ENCODE data around the gene TENM4. TPM values are rescaled to one million over a fixed set of nuclear protein-coding genes. Genes with fewer than 3 reads are reported as not detected.

Gene TENM4
- polyA plus RNA-seq, 10 donors, result 6.1 to 11.6 (median 8.4) TPM

DNA sequence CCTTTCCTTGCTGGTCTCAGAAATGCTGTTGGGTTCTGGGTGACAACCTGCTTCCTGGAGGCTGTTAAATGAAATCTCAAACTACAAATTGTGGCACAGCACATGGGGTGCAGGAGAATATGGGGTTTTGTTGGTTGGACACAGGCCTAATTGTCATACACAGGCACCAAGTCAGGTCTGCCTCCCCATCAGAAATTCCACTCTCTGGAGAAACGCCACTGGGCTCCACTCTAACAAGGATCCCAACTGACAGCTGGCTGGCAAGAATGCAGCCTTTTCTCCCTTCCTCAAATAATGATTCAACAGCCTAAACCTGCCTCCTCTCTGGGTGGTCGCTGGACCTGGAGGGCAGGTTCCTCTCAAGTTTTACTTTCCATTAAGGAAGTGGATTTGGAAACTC is 688.3 kb downstream of the TENM4 start:
- DNase-seq, result no peak

DNA sequence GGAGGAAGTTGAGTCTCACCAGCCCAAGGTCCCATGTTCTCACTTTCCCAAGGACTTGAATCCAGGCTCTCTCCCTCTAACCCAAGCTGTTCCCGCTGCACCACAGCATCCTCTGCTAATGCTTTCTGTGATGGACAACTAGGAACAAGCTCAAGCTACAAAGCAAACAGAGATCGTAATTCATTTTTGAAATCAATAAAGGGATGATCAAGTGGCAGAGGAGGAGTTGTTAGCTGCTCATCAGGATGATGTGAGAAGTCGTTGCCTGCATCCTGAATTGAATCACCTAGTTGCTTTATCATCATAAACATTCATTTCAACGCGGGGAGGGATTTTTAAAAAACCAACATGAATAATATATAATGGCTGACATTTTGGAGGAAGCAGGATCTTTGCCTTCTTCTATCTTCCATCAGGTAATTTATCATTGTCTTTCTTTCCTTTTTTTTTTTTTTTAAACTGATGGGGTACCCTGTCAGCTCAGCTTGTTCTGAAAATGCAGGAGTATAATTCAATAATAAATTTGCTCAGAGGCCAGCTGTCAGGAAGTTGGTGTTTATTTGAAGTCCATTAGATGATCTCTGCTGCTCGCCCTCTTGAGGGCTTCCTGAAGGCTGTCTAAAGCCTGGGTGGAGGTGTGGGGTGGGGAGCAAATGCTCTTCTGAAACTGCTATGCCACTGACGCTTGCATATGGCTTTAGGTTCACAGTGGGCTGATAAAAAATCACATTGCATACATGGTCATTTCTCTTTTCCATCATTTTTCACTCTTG is 691.7 kb downstream of the TENM4 start:
- no peak for DNase-seq

DNA sequence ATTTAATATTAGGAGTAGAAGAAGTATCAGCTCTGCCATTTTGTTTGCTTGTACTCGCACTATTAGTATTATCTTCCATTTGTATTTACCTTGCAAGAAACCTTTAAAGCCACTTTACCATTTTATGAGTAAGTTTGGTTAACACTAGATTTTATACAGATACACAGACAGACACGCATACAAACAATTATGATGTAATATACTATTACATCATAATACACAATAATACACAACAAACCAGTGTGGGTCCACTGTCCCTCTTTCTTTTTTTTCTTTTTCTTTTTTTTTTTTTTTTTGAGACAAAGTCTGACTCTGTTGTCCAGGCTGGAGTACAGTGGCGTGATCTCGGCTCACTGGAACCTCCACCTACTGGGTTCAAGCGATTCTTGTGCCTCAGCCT is 695.9 kb downstream of the TENM4 start:
- DNase-seq, result no peak

DNA sequence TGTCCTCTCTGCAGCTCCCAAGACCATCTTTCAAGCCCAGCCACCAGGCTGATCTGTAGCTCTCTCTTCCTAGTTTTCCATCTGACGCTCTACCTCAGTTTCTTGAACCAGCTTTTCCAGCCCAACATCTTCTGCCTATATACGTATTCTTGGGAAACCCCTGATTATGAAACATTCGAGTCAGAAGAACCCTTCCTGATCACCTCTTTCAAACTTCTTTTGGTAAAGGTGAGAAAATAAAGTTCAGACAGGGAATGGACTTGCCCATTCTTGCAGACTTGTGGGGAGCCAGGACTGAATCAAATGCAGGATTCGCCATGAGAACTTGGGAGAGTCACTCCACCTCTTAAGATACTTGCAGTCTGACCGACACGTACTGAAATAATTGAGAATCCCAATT is 696.6 kb downstream of the TENM4 start:
- no peak for DNase-seq

DNA sequence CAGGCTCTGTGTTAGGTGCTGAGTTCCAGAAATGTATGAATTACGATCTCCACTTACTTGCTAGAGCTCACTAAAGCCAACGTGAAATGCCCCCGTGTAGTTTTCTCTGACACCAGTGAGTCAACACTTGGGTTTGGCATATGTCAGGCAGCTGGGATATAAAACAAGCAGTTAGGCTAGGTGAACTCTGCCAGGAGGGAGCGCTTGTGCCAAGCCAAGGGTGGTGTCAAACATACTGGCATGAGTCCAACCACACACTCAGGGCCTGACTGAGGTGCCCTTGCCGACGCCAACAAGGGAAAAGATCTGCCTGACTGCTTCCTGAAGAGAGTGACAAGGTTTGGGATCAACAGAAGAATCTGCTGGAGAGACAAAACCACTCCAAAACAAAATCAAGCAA is 698.4 kb downstream of the TENM4 start:
- peak in 2 of 3 donors; percentile 29 to 30 for DNase-seq

DNA sequence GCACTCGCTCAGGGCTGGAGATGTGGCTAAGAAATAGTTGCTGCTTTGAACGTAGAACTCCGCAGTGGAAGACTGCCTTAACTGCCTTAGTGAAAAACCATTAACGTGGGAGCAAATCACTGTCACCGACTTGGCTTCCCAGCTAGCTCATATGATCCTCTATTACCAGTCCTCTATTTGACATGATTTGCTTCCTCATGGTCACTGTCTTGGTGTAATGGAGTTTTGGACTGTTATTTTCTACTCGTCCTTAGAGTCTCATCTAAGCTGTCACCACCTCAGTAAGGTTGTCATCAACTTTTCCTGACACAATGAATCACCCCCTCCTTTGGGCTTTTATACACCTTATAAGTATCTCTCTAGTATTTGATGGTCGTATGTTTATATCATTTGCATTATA is 699.1 kb downstream of the TENM4 start:
- peak in 2 of 3 donors; percentile 32 to 70 for DNase-seq

DNA sequence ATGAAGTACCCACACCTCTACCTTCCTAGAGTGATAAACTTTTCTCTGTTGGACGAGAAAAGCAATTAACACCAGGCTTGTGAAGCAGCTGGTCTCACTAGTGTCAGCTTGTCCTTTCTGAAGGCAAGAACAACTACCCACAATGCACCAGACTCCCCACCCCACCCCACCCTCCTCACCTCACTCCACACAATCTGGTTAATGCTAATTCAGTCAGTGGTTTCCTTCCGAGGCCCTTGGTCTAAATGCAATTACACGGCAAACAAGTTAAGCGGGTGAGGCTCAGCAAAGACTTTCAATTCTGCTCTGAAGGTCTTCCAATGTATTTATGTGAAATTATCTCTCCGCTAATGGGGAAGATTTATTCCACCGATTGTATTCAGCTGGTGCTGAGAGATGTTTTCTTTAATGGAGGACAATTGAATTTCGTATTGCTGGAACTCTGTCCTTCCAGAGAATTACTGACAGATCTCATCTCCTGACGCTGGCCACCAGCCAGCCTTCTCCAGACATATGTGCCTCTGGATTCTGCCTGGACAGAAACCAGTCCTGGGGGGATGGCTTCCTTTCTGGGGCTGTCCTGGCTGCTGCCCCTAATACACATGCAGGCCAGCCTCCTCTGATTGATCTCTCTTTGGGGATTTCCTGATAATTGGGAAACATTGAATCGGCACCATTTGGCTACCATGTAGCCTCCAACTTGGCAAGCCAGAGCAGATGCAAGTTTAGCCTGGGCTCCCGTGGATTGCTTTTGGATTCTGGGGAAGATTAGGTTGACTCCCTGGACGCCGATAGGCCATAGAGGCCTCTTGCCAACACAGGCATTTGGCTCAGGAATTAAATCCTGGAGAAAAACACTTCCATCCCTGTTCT is 700.4 kb downstream of the TENM4 start:
- peak in 2 of 3 donors; percentile 50 to 81 for DNase-seq

DNA sequence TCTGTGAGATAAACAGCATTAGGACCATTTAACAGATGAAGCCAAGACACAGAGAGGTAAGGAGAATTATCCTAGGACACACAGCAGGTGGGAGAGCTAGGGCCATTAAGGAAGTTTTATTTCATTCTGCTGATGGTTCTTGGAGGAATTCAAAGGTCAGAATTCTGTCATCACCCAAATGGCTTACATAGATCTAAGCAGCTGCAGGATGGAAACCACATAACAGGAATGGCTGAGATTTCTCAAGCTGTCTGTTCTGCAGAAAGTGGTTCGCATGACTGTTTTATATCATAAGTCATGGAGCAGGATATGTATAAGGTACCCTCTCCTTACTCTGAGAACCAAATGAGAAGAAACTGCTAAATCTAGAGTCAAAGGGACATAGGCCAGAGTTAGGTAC is 702.9 kb downstream of the TENM4 start:
- no peak for DNase-seq

DNA sequence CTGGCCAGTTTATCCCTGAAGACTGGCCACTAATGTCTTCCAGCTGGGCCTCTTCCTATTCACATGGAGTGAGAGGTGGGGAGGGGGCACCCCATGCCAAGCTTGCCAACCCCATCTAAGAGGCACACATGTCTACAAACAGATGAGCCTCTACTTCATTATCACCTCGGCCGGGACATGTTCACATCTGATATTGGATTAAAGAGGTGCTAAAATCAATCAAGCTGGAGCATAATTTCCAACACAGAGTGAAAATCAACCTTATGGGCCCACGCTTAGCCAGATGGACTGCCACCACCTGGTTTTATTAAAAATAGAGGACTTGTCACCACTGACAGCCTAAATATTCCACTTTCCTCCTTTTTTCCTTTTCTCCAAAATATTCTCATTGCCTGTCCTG is 703.5 kb downstream of the TENM4 start:
- no peak for DNase-seq

DNA sequence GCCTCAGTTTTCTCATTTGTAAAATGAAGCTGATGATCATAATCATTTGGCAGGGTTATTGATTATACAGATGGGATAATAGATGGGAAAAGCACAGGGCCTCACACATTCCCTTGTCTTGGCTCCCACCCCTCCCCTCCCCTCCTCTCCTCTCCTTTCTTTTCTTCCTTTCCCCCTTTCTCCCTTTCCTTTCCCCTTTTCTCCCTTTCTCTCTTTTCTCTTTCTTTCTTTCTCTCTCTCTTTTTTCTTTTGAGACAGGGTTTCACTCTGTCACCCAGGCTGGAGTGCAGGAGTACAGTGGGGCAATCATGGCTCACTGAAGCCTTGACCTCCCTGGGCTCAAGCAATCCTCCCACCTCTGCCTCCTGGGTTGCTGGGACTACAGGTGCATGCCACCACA is 705.1 kb downstream of the TENM4 start:
- DNase-seq, result no peak

DNA sequence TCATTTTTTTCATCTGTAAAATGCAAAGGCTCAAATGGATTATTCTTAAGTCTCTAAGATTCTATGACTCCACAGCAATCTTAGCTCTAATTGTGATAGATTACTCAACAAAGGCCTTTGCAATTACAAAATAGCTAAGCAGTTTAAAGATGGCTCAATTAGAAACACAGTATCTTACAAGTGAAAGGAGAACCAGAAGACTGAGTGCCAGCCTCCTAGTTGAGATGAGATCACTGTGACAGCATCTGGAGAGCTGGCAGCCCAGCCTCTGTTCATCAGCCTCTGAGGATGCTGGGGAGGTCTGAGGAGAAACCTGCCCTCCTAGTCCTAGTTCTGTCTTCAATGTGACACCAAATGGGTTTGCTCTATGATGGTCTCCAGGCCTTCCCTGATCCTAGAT is 707.8 kb downstream of the TENM4 start:
- no peak for DNase-seq

DNA sequence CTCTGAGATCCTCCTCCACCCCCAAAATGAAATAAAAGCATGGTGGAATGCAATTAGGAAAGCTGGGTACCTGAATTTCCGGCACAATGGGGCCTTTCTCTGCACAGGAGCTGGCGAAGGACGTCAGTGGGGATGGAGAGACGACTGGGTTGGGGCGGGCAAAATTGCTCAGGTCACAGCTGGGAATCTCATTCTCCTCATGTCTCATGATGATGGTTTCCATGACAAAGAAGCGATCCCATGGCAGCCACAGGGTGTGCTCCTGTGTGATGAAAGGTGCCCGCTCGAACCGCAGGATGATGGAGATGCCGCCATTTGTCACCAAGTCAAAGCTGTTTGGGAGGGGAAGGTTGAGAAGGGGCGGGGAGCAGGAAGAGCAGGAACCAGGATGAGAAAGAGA is 708.6 kb downstream of the TENM4 start:
- DNase-seq, result no peak

DNA sequence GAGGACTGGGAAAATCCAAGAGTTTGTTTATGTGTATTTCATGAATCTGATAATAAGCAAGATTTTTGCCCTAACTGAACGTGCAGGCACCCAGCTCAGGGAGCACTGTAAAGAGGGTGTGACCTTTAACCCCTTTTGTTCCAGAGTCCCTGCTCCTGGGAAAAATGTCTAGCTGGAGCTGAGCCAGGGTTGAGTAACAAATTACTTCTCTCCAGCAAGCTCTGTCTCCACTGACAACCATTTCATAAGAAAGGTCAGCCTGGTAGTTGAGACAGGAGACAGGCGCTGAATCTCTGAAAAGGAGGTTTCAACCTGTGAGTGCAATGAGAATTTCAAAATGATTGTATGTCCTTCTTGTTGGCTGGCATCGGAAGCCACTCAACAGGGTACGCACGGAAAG is 709.8 kb downstream of the TENM4 start:
- no peak for DNase-seq

DNA sequence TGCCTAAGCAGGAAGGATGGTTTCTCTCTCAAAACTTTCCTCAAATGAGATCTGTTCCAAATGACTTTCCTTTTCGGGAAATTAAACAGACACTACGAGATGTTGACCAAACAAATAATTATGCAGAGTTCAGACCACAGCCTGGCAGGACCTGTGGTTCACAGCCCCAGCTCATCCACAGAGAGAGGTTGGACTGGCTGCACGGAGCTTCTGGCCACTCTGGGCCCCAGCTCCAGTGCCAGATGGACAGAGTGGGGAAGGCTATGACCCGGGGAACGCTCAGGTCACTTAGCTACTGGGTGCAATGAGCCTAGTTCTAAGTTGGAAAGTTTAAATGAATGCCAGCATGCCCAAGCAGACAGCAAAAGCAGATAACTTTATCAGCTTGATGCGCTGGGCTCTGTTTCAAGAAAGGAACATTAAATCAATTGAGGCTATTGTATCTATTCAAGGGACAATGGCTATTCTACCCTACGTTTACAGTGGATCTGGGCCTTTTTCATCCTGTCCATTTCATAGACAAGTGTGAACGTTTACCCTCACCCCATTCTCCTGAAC is 710.5 kb downstream of the TENM4 start:
- no peak for DNase-seq

DNA sequence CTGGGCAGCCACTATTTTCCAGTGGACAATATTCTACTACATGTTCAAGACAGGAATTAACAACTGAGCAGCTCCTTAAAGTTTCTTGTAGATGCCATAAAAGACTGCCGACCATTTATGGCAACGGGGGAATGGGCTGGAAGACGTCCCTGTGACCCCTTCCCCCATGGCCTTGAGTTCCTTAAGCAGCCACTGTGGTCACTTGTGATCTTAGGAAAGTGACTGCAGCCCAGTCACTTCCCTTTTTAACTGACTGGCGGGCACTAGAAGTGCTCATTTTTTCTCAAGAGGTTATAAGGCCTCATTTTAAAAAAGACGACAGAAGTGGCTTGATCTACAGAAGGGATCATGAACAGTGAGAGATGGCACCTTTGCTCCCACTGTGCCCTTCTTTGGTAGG is 713.0 kb downstream of the TENM4 start:
- DNase-seq, result no peak

DNA sequence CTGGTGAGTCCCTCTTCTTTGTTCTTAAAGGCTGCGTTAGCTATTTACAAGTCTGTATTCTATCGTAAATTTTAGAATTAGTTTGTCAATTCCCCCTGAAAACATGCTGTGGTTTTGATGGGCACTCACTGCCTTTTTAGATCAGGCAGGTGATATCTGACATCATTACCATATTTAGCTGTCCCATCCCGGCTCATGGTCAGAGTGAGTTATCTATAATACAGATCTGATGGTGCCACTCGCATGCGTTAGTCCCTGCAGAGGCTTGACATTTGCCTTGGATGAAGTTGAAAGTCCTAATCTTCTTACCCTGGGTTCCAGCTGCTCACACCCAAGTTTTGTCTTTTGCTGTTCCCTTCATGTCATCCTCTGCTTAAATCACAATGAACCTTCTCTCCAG is 715.6 kb downstream of the TENM4 start:
- DNase-seq, result no peak

DNA sequence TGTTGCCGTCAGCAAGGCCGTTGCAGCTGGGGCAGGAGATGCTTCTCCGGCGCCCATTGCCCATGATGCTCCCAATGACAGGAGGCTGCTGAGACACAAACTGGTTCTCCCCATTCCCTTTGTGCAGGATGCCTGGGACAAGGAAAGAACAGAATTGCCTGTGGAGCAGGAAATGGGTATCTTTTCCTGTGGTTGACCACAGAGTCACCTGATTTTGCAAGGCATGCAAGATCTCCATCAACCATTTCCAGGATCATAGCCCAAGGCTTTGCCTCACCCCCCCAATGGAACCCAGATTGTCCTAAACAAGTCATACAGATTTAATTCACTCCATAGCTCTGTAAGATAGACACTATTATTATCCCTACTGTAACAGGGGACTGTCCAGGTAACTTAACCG is 718.0 kb downstream of the TENM4 start:
- DNase-seq, result no peak

DNA sequence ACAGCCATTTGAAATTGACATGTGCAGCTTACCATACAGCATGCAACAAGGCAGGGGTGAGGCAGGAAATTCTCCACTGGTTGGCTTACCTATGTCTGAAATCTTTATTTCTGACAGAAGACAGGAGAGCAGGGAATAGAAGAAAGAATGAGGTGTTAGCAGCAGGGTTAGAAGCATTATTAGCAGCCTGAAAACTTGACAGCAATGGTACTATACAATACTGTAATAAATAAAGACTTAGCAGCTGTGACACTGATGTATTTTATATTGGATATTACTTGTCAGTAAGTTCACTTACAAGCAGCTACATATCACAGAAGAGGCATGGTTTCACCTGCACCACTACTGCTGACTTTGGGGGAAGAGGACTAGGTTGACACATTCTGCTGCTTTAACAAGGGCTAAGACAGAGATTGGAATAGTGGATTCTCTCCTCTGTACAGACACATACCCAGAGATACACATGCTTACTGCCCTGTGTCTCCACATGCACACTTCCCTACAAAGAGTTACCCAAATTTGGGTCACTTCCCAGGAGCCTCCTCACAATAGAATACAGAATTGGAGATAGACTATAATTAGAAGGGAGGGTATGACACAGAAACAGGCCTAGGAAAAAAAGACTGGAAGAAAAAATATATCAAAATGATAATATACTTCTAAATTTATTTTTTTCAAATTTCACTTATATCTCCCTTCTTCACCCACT is 720.4 kb downstream of the TENM4 start:
- DNase-seq, result no peak

DNA sequence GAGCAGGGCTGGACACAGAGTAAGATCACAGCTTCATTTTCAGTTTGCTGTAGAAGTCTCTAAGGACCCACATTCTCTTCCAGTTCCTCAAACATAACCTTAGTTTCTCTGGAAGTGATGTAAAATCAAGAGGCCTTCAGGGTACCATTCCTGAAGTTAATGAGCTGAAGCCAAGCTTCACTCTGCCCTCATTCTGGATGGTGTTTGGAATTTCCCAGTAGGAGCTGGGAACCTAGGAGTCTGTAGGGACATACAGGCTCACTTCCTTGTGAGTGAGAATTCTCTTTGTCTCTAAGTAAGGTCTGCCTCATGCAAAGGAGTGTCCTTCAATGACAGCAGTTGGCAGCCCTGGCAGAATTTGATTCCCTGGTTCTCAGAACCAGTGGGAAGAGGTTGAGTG is 723.8 kb downstream of the TENM4 start:
- DNase-seq, result no peak

DNA sequence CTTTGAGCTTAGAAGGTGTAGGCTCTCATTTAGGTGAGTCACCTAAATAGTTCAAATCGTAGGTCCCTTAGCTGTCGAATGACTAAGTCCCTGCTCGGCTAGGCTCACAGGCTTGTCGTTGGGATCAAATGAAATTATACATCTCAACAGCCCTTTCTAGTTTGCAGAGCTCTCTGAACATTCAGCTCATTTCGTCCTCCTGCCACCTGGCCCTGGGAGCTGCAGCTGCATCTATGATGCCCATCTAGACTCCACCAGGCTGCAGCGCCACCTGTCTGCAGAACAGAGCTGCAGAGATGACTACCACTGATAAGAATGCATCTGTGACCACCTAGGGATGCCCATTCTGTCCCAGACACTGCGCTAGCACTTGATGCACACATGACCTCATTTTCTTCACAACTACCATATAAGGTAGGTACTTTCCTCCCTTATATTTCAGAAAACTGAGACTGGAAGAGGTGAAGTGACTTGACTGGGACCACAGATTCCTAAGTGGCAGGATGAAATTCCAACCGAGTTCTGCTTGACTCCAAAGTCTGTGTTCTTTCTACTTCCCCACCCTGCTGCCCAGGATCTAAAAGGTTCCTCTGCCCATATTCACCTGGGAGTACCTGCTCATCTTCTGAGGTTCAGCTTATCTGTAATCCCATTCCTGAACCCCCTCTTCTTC is 725.1 kb downstream of the TENM4 start:
- peak; percentile 16 to 60 (median 16) for DNase-seq

DNA sequence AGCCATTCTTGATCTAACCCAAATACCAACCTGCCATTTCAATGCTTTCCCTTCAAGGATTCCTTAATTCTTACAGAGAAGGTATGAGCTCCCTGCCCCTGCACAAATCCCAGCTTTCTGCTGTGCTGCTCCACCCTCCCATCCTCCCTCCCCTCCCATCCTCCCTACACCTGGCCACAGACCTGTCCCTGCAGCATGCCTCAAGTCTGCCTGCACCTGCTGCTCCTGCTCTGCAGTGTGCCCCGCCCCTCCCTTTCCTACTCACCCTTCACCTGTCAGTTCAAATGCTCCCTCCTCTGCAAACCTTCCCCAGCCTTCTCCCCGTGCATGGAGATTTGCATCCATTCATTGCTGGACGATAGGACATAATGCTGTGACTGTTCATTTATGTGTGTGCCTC is 726.3 kb downstream of the TENM4 start:
- DNase-seq, result no peak

DNA sequence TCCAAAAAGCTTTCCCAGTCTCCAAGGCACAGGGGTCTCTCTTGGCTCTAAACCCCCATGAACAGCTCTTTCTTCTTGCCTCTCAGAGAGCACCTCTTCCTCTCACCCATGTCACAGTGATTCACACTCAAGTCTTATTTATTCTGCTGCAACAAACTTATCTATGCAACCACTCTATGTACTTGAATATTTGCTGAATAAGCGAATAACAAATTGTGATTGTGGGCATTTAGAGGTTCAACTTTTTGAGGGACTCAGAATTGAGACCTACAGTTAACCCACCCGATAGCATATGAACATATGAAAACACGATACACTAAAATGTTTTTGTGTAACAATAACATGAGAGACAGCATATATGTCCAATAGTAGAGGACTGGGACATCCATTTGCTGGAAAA is 729.1 kb downstream of the TENM4 start:
- DNase-seq, result no peak
